Ovary (tissue), 10 donors: Measurements from ENCODE around the gene ZNF524. TPM values are rescaled to one million over a fixed set of nuclear protein-coding genes. Genes with fewer than 3 reads are reported as not detected.

ENCODE experiments used
- DNase-seq, 5 donors: peaks; one replicate each; pipeline ENCODE4 v3.0.0-alpha.2; 2019 to 2020
- H3K27ac ChIP-seq, 2 donors: fragments of 200-600 bp; one replicate each; pipeline versions ENCODE4 v1.5.1 to v1.8.0; 2019 to 2022
- H3K27me3 ChIP-seq: fragments of 200-600 bp; one replicate; pipeline ENCODE4 v1.8.0; 2022
- H3K36me3 ChIP-seq: fragments of 200-600 bp; sonication (generic); one replicate; pipeline ENCODE4 v1.5.1; 2019
- H3K4me1 ChIP-seq: one replicate; pipeline ENCODE4 v1.8.1; 2013; ENCODE audit warnings: mild to moderate bottlenecking, moderate library complexity; ENCODE audit not compliant: insufficient read depth
- H3K4me3 ChIP-seq: fragments of 200-600 bp; sonication (generic); one replicate; pipeline ENCODE4 v1.5.1; 2017
- H3K9me3 ChIP-seq, 2 donors: fragments of 200-600 bp in 1 of 2; sonication (generic) in 1 of 2; one replicate each; pipeline versions ENCODE4 v1.5.1 to v1.8.1; 2013 to 2019; ENCODE audit warnings: mild to moderate bottlenecking in 1 of 2, moderate library complexity in 1 of 2
- EP300 ChIP-seq: sonication (generic); formaldehyde crosslinking; IDR thresholded peaks from one replicate; pipeline ENCODE4 v1.6.1; 2017; ENCODE audit warnings: antibody characterized with exemption
- POLR2A ChIP-seq: fragments of 450-650 bp; IDR thresholded peaks from one replicate; pipeline ENCODE4 v1.6.1; 2017; ENCODE audit warnings: antibody characterized with exemption, mild to moderate bottlenecking, moderate library complexity
- WGBS, 3 donors: extraction: QIAGEN DNeasy Blood & Tissue Kit in 1 of 3; methylation state at CpG; one replicate each; pipeline versions ENCODE4 v1.1.5 to v1.1.7; 2013 to 2017; 5-methylcytosine and 5-hydroxymethylcytosine counted together
- intact Hi-C, 4 donors: fragments of 100-400 bp; cut with DNase I; formaldehyde crosslinking; loops; one replicate each; pipeline versions ENCODE4 v1.11.0 to v1.15.1; 2022 to 2023
- long read RNA-seq, 3 donors: library from polyadenylated mRNA in 2 of 3; unstranded in 2 of 3; transcript quantifications; one replicate each; pipeline ENCODE4 v2.0.0 and lab custom pipeline, GENCODE V29; 2021 to 2026
- polyA plus RNA-seq, 2 donors: library from polyadenylated mRNA; stranded (reverse); fragments of 200-250 nt in 1 of 2; fragments of 350-450 nt in 1 of 2; fragmentation: Illumina TruSeq in 1 of 2; extraction: RNeasy Lipid Tissue Mini Kit (QIAGEN cat#74804) in 1 of 2; gene quantifications; one replicate each; pipeline ENCODE4 v1.2.3, GENCODE V29; 2013 to 2014
- total RNA-seq, 7 donors: library from RNA; depleted of rRNA in 2 of 7; stranded (reverse); fragments of >200 nt in 2 of 7; fragmentation: NEBNext Ultra II Directional in 3 of 7; extraction: Animal tissue kit (Norgen Biotek cat#: 25700) in 3 of 7; gene quantifications; one replicate each; pipeline versions ENCODE4 v1.1.0 to v1.2.4, GENCODE V29; 2016 to 2023
- TF ChIP-seq, protein P1 (sequence below), 3 donors: fragments of 450-650 bp in 2 of 3; fragments of 200-600 bp in 1 of 3; IDR thresholded peaks; one replicate each; pipeline versions ENCODE4 v1.5.1 to v1.8.0; 2016 to 2022; ENCODE audit warnings: antibody characterized with exemption in 3 of 3, mild to moderate bottlenecking in 1 of 3
- donor health status: DM: no; HTN: no; CAD: no; lungs with moderate emphysema.
- donor health status: DM: no; HTN: no; CAD: no.
- donor health status: Bipolar disorder and iron deficiency.
- donor health status: DM: yes; HTN: yes; CAD: no.
- donor health status: DM: no; HTN: no; CAD: no.
- donor health status: DM: yes; HTN: yes; CAD: no.

ZNF524 gene, protein sequence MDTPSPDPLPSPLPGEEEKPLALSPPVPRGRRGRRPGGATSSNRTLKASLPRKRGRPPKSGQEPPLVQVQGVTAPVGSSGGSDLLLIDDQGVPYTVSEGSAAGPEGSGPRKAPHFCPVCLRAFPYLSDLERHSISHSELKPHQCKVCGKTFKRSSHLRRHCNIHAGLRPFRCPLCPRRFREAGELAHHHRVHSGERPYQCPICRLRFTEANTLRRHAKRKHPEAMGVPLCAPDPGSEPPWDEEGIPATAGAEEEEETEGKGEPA
- total RNA-seq (10 to 100 TPM; 13.7 to 22.3 (median 17.8) TPM), polyA plus RNA-seq (10 to 100 TPM in 1 of 2 donors, under 1 TPM in 1; 0.15 to 28.0 TPM)
- long read RNA-seq, donor 1, transcript ZNF524-201 (2 exons, 1,102 nt): major isoform, 23 of 23 reads
- long read RNA-seq, donor 1, partial matches to known transcripts: 0 of 23 reads
- long read RNA-seq, donor 1, other reads (novel, unspliced or antisense): 0 of 23 reads
- long read RNA-seq, donor 2, transcript ZNF524-201 (2 exons, 1,102 nt): major isoform, 5 of 8 reads
- long read RNA-seq, donor 2, partial matches to known transcripts: 0 of 8 reads
- long read RNA-seq, donor 2, other reads (novel, unspliced or antisense): 0 of 8 reads
- long read RNA-seq, donor 3, transcript ZNF524-201 (2 exons, 1,102 nt): major isoform, 19 of 24 reads
- long read RNA-seq, donor 3, transcript ZNF524-203 (1 exons, 1,260 nt): minor isoform, 5 of 24 reads
- long read RNA-seq, donor 3, partial matches to known transcripts: 0 of 24 reads
- long read RNA-seq, donor 3, other reads (novel, unspliced or antisense): 0 of 24 reads

DNA sequence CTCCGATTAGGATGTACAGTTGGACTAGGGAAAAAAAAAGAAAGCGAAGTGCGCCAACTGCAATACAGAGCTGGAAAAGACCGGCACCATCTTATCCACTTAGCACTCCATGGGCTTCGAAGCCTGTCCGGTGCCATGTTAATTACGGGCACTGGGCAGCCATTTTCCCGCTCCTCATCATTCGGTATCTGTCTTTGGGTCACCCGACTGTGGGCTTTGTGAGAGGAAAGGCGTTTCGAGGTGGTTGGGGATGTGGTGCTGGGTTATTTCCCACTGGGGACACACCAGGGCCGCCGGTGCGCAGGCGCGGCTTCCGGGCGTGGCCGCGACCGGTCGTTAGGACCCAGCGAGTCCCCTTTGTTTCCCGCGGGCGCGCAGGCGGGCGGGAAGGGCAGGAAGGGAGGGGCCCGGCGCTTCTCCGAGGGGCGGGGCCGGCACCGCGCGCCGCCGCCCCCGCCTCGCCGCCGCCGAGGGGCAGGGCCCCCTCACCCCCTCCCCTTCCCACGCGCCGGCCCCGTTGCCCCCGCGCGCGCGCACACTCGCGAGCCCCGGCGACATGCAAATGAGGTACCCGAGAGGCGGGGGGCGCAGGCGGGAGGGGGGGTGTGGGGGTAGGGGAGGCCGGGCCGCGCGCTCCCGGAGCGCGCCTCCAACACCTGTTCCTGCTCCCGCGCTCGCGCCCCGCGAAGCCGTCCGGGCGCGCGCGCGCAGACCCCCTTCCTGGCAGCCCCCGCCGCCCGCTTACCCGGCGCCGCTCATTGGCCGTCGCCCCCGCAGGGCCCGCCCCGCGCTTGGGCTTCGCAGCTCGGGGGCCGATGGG, at the start of gene ZNF524:
TSS of gene ZNF524 (plus strand) at position 447 of the 820 bp plus-strand sequence. CDS start 1,825 bp downstream, outside the sequence.
- H3K27ac ChIP-seq: peak within 1 kb of the TSS; percentile 90 to 99
- WGBS, 3 donors: 0% methylated on average over 64 to 93 of the region's 97 CpGs
- DNase-seq: peak; percentile 86 to 90 (median 88)
- TF ChIP-seq EP300 (peak; percentile 54), POLR2A (peak; percentile 17)
- TF ChIP-seq, protein P1, sequence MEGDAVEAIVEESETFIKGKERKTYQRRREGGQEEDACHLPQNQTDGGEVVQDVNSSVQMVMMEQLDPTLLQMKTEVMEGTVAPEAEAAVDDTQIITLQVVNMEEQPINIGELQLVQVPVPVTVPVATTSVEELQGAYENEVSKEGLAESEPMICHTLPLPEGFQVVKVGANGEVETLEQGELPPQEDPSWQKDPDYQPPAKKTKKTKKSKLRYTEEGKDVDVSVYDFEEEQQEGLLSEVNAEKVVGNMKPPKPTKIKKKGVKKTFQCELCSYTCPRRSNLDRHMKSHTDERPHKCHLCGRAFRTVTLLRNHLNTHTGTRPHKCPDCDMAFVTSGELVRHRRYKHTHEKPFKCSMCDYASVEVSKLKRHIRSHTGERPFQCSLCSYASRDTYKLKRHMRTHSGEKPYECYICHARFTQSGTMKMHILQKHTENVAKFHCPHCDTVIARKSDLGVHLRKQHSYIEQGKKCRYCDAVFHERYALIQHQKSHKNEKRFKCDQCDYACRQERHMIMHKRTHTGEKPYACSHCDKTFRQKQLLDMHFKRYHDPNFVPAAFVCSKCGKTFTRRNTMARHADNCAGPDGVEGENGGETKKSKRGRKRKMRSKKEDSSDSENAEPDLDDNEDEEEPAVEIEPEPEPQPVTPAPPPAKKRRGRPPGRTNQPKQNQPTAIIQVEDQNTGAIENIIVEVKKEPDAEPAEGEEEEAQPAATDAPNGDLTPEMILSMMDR (IDR thresholded peaks at IDR 0.05): peak in 1 of 3 donors; percentile 28
- peaks cover 2% of the 10 kb centered on the region for H3K4me1 ChIP-seq
- no peaks in the 10 kb centered on the region for H3K36me3 ChIP-seq
- intact Hi-C loops: no loop called here
- peak within 1 kb of the TSS; percentile 96 for H3K4me3 ChIP-seq
- H3K9me3 ChIP-seq: no peaks in the 10 kb centered on the region
- H3K27me3 ChIP-seq: no peaks in the 10 kb centered on the region

DNA sequence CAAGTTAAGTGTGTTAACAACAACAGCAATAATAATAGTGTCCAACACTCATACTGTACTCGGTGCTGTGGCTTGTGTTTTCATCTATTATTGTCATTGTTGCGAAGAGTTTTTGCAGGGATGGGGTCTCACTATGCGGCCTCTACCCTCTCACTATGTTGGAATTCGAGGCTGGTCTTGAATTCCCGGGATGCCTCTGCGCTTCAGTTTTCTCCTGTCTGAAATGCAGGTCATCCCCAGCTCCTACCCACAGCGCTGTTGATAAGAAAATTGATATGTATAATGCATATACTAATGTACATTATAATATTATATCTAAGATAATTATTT, 49.8 kb upstream of the ZNF524 start:
- no peak overlapping the region for H3K27ac ChIP-seq
- 58 to 62% (median 58%) methylated on average over 7 of the region's 7 CpGs for WGBS, 3 donors

DNA sequence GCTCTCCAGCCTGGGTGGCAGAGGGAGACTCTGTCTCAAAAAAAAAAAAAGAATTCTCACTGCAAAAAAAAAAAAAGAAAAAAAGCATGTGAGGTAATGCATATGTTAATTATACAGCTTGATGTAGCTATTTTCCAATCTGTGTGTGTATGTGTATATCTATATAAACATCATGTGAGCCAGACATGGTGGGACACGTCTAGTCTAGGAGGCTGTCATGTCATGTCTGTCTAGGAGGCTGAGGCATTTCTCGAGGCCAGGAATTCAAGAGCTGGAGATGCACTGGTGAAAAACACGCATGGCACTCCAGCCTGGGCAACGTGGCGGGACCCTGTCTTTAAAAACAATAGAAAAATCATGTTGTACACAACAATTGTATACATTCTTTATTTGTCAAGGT, 47.9 kb upstream of the ZNF524 start:
- no peak overlapping the region for H3K27ac ChIP-seq
- TF ChIP-seq POLR2A (no peak), EP300 (no peak)
- TF ChIP-seq, protein P1 (IDR thresholded peaks at IDR 0.05): no peak
- H3K4me3 ChIP-seq: no peak overlapping the region
- no peak for DNase-seq
- H3K9me3 ChIP-seq: no peaks in the 10 kb centered on the region
- H3K27me3 ChIP-seq: no peaks in the 10 kb centered on the region
- H3K4me1 ChIP-seq: no peaks in the 10 kb centered on the region
- H3K36me3 ChIP-seq: no peaks in the 10 kb centered on the region
- intact Hi-C loops: no loop called here
- WGBS, 3 donors: 28 to 50% (median 36%) methylated on average over 5 of the region's 5 CpGs

More for the DNA sequence above, 49.8 kb upstream of the ZNF524 start:
- H3K36me3 ChIP-seq: no peaks in the 10 kb centered on the region
- no peak overlapping the region for H3K4me3 ChIP-seq
- H3K9me3 ChIP-seq: no peaks in the 10 kb centered on the region
- no peaks in the 10 kb centered on the region for H3K4me1 ChIP-seq
- no peak for DNase-seq
- intact Hi-C loops: no loop called here
- no peaks in the 10 kb centered on the region for H3K27me3 ChIP-seq
- TF ChIP-seq, protein P1 (IDR thresholded peaks at IDR 0.05): no peak
- TF ChIP-seq EP300 (no peak), POLR2A (no peak)

DNA sequence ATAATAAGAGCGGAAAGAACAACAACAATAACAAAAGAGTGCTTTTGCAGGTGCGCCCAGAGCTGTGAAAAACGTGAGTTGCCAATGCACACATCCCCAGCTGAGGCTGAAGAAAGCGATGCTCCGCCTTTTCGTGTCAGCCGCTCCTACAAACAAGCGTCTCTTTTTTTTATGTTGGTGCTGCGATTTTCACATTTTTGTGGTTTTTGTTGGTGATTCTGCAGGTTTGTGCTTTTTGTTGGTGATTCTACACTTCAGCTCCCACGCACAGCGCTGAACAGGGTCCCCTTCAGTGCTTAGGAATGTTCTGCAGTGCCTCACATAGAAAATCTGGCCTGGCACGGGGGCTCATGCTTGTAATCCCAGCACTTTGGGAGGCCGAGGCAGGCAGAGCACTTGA, 47.5 kb upstream of the ZNF524 start:
- TF ChIP-seq POLR2A: no peak
- TF ChIP-seq, protein P1 (IDR thresholded peaks at IDR 0.05): no peak
- TF ChIP-seq EP300: no peak
- Histone ChIP-seq H3K4me1 (no peaks in the 10 kb centered on the region), H3K27ac (no peak overlapping the region), H3K36me3 (no peaks in the 10 kb centered on the region), H3K4me3 (no peak overlapping the region), H3K9me3 (no peaks in the 10 kb centered on the region), H3K27me3 (no peaks in the 10 kb centered on the region)
- peak in 1 of 5 donors; percentile 56 for DNase-seq
- intact Hi-C loops: no loop called here
- 8 to 18% (median 8%) methylated on average over 13 of the region's 13 CpGs for WGBS, 3 donors
